ENCODE results near the gene LMBR1.
"Not testable (repeated sequence)": the region's sequence is repeated elsewhere in the genome, so short reads cannot be mapped to it uniquely, and the experiment has no call there.

The LMBR1 gene

DNA sequence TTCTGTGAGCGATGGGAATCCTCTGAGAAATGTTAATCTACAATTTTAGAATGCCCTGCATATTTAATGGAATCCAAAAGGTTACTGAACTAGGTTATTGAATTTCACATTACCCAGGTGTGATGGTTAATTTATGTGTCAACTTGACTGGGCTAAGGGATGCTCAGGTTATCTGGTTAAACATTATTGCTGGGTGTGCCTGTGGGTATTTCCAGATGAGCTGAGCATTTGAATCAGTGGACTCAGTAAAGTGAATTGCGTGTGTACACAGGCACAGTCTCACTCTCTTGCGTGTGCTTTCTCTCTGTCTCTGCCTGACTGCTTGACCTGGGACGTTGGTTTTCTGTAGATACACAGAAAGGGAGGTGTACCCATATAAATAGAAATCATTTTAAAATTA is 230.7 kb downstream of the LMBR1 start:
- in situ Hi-C loops (cut with MboI; ENCODE audit: low sequenced_read_pairs), result no loop called here

DNA sequence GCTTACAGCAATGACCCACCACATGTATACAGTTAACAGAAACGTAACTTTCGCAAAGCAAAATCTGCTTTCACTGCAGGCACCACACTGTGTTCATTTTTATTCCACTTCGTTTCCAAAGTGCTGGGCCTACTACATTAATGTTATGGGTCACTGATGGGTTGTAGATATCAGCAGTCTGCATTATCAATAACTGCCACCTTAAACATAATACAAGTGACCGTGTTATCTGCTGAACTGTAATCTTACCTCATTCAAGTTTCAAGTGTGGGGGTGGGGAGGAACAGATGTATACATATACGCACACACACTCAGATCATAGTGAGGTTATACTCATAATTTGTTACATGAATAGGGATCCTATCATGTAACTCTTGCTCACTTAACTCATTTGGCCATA is 231.3 kb downstream of the LMBR1 start:
- in situ Hi-C loops (cut with MboI; ENCODE audit: low sequenced_read_pairs), result no loop called here

DNA sequence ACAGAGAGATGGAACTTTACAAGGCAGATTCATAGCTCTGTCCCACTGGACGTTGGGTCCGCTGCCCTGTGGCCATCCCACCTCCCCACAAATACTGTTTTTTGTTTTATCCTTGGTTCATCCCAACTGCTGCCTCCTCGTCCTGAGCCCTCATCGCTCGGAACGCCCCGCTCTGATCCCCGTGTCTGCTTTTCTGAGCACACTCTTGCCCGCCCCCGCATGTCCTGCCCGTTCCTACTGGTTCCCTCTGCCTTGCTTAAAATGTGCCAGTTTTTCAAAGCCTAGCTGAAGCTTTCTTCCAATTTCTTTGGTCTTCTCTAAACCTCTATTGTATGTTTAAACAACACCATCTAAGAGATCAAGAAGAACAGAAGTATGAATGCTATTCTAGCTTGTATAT is 233.0 kb downstream of the LMBR1 start:
- in situ Hi-C loops (cut with MboI; ENCODE audit: low sequenced_read_pairs), result no loop called here

- in situ Hi-C loops (cut with MboI; ENCODE audit: low sequenced_read_pairs), result no loop called here
These were observed 233.8 kb downstream of the LMBR1 start for GRCh38 chr7:156659203-156659602.

GRCh38 chr7:156657681-156658080 is 235.3 kb downstream of the LMBR1 start:
- in situ Hi-C loops (cut with MboI; ENCODE audit: low sequenced_read_pairs), result no loop called here

GRCh38 chr7:156656598-156656997 is 236.4 kb downstream of the LMBR1 start:
- in situ Hi-C loops (cut with MboI; ENCODE audit: low sequenced_read_pairs), result no loop called here

DNA sequence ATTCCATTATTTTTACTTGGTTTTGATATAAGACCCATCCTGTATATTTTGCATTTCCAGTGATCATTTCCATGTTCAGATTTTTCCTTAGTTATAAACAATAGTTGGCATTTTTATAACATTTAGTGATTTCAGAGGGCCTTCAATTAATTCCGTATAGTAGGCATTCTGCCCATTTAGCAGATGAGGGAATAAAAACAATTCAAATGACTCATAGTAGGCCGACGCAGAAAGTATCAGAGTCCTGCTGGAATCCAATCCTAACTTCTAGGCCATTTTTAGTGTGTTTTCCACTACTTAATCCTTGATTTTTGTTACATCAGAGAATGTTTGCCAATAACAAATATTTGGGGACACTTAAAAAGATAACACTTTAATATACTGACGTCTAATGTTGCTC is 237.0 kb downstream of the LMBR1 start:
- in situ Hi-C loops (cut with MboI; ENCODE audit: low sequenced_read_pairs), result no loop called here

GRCh38 chr7:156655251-156655650 is 237.7 kb downstream of the LMBR1 start:
- in situ Hi-C loops (cut with MboI; ENCODE audit: low sequenced_read_pairs), result no loop called here

DNA sequence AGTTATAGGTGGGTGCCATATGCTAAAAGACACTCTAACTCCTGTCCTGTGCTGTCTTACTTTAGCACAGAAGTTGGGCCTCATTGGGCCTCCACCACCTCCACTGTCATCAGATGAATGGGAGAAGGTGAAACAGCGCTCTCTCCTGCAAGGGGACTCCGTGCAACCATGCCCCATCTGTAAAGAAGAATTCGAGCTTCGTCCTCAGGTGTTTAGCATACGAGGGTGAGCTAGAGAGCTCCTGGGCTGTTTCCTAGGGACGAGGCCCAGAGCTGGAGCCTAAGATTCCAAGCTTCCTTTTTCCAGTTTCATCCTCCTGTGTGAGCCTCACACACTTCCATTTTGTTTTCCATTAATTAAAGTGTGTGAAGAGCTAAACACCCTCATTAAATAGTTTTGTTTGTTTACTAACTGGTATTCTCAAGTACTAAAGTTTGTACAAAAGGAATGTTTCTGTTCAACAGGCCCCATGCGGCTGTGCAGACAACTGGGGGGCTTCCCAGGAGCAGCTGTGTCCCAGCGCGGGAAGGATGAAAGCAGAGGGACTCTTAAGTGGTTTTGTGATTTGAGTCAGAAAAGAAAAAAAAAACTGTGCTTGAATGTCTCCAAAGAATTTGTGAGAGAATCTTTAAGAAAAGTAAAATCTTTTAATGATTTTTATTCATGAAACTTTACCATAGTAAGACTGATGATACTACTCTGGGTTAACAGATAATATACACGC is 238.3 kb downstream of the LMBR1 start:
- in situ Hi-C loops (cut with MboI; ENCODE audit: low sequenced_read_pairs), result no loop called here

DNA sequence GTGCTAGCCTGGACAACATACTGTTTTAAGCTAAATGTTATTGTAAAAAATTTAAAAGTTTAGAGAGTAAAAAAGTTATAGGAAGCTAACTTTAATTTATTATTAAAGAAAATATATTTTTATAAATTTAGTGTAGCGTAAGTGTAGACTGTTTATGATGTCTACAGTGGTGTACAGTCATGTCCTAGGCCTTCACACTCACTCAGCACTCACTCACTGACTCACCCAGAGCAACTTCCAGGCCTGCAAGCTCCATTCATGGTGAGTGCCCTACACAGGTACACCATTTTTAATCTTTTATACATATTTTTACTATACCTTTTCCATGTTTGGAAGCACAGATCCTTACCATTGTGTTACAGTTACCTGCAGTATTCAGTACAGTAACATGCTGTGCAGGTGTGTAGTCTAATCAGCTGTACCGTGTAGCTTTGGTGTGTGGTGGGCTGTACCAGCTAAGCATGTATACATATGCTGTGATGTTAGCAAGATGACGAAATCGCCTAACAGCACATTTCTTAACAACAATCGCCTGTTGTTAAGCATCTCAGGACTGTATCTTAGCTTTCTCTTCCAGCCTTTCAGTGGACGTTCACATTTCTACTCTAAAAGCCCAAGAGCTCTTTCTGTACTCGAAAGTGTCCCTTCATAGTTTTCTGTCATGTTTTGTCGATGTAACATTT is 240.0 kb downstream of the LMBR1 start:
- in situ Hi-C loops (cut with MboI; ENCODE audit: low sequenced_read_pairs), result no loop called here

DNA sequence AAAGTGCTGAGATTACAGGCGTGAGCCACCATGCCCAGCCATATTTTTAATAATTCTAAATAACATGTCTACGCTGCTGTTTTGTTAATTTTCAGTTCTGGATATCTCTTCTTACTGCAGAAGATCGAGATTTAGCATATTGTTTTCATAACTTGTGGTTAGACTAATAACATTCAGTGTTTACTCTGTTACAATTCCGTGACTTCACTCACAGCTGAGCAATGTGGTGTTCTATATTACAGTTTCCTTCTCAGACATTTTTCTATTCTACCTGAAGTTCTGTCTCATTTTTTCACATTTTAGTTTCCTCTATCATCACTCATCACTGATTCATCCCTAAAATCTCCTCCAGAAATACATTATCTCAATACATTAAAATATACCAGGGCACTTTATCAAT is 241.5 kb downstream of the LMBR1 start:
- in situ Hi-C loops (cut with MboI; ENCODE audit: low sequenced_read_pairs), result no loop called here

DNA sequence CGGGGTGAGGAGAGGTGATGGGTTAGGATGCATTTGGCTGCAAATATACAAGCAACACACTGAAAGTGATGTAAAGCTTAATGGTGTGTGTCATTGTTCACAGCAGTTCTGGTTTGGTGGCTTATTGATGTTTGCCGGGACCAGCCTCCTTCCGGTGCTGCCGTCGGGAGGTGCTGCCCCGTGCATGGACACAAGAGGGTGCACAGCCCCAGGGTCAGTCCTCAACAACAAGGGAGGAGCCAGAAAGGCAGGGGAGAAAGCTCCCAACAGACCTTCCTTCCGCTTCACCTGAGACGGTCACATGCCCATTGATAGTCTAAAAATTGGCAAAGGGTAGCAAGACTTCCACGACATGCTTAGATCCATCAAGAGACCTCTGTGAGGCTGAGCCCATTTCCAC is 242.9 kb downstream of the LMBR1 start:
- in situ Hi-C loops (cut with MboI; ENCODE audit: low sequenced_read_pairs), result no loop called here

- in situ Hi-C loops (cut with MboI; ENCODE audit: low sequenced_read_pairs), result not testable (repeated sequence)
These were observed 245.7 kb downstream of the LMBR1 start for GRCh38 chr7:156647330-156647729.

DNA sequence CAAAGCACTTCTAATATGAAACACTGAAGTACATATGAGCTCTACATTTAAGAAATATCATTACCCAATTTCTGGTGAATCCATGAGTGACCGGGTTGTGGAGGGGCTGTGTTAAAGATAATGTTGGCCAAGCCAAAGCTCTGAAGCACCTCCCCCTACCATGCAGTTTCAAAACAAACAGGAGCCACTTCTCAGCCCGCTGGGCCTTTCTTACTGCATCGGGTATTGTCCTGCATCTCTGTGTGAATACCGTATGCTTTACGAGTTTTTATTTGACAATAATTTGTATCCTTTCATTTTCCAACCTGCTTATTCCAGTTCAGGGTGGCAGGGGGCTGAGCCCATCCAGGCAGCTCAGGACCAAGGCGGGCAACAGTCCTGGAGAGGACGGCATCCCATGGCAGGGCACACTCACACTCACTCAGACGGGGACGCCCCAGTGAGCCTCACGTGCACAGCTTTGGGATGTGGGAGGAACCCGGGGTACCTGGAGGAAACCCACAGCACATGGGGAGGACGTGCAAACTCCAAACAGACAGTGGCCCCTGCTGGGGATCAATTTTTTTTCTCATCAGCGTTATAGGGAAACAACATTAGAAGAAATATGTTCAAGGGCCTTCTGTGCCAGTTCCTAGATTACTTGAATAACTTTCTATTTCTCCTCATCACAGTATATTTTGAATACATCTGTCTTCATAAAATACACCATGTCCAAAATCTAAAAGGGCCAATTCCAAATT is 250.5 kb downstream of the LMBR1 start:
- in situ Hi-C loops (cut with MboI; ENCODE audit: low sequenced_read_pairs), result no loop called here

GRCh38 chr7:156640949-156641485 is 252.0 kb downstream of the LMBR1 start:
- in situ Hi-C loops (cut with MboI; ENCODE audit: low sequenced_read_pairs), result no loop called here

DNA sequence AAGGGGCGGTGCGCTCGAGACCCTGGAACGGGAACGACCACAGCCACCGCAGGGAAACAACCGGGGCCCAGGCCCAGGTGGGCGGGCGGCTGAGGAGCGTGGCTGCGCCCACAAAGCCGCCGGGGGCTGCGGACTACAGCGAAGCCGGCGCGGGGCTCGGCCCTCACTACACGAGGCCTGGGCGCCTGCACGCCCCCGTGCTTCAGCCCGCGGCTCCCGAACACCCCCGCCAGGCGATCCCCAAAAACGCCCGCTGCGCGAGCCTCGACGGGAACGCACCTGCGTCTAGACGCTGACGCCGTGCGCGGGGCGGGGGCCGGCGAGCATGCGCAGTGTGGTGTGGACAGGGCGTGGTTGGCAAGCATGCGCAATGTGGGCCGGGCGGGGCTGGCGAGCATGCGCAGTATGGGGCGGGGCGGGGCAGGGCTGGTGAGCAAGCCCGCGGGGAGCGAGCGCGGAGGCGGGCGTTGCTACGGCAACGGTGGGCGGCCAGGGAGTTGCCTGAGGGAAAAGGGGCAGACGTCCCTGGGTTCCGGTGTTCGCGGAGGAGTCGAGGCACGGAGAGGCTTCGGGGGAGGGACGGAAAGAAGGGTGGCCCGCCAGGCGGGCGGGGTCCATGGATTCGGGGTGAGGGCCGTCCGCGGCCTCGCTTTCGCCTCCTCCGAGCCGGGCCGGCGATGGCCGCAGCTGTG is 252.6 kb downstream of the LMBR1 start, which contains the start of gene RNF32:
TSS of gene RNF32 (plus strand) at position 518 of the 692 bp plus-strand sequence. CDS start 3,104 bp downstream, outside the sequence.
- in situ Hi-C loops (cut with MboI; ENCODE audit: low sequenced_read_pairs), result no loop called here

DNA sequence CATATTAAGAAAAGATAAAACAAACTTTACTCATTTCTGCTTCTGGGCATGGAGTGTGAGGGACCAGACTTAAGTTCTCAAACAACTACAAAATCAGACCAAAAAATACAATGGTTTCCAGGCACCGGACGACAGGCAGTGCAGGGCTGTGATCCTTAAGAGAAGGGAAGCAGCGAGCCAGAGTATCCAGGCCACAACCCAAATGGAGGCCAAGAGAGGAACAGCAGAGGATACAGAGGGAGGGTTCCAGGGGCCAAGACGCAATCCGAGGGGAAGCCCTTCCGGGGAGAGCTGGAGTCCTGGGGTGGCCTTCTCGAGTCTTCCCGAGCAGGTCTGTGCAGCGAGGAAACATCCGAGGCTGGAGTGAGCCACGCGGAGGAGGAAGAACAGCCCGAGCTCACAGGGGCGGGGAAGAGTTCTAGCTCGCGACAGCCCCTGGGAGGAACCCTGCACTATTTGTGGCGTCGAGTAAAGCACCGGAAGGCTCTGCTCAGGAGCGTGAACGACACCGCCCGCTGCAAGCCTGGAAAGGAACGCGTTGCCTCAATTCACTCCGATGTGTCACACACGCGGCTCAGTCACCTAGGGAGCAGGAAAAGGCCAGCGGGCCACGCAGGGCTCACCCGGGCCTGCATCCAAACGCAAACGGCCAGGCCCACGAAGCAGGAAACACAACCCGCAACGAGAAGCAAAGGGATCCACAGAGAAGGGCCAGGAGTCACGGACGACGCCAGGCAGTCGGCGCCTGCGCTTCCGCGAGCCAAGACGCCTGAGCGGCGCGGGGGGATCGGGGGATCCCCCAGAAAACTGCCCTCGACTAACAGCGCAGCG is 253.3 kb downstream of the LMBR1 start:
- in situ Hi-C loops (cut with MboI; ENCODE audit: low sequenced_read_pairs), result no loop called here

DNA sequence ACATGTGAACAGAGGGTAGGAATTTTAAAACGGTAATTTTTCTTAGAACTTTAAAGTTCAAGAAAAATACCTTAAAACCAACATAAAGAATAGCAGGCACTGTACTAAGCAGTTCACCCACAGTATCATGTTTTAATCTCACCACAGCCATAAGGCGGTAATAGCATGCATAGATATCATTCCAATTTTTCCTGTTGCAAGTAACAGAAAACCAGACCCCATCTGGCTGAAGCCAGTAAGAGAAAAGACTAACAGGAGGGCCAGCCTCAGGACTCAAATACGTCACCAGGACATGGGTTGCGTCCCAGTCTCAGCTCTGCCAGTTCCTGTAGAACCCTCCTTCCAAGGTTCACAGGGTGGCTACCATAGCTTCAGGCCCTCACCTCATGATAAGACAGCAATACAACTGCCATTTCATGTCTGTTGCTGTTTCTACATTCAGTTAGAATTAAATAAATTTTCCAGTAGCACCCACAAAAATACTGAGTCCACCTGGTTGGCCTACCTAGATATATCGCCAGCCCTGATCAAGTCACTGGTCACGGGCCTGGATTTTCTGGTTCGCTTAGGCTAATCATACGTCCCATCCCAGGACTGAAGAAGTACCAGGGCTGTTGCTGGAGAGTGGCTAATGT is 254.4 kb downstream of the LMBR1 start:
- in situ Hi-C loops (cut with MboI; ENCODE audit: low sequenced_read_pairs), result no loop called here

DNA sequence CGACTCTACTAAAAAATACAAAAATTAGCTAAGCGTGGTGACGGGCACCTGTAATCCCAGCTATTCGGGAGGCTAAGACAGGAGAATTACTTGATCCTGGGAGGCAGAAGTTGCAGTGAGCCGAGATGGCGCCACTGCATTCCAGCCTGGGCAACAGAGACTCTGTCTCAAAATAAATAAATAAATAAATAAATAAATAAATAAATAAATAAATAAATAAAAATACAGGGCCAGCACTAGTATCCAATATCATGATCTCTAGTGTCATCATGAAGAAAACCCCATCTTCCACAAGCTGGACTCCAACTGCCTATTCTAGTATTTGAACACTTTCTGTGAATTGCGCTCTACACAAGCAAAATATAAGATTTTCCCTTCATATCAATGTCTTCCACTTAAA is 255.9 kb downstream of the LMBR1 start:
- in situ Hi-C loops (cut with MboI; ENCODE audit: low sequenced_read_pairs), result not testable (repeated sequence)

Measured in HL-60/S4 (cell line).